ENCODE data around the gene AVP.
A peak's percentile ranks its signal among the peaks of the same experiment; 100 is the strongest.
"Not testable (repeated sequence)": the region's sequence is repeated elsewhere in the genome, so short reads cannot be mapped to it uniquely, and the experiment has no call there.

AVP gene

GRCh38 chr20:3082955-3083952 is 1.3 kb downstream of the AVP start:
- DNase-seq (ENCODE audit: low read depth in 2 of 2), result no peak

- DNase-seq (ENCODE audit: low read depth in 2 of 2), result no peak
These were observed 2.1 kb downstream of the AVP start for GRCh38 chr20:3082306-3082951.

GRCh38 chr20:3081641-3082040 is 2.9 kb downstream of the AVP start:
- no peak for DNase-seq (ENCODE audit: low read depth in 2 of 2)

- no peak for DNase-seq (ENCODE audit: low read depth in 2 of 2)
These were observed 3.6 kb downstream of the AVP start for GRCh38 chr20:3080939-3081388.

- DNase-seq (ENCODE audit: low read depth in 2 of 2), result no peak
These were observed 6.8 kb downstream of the AVP start for GRCh38 chr20:3077618-3078134.

GRCh38 chr20:3075315-3075714 is 9.2 kb downstream of the AVP start:
- not testable (repeated sequence) for DNase-seq (ENCODE audit: low read depth in 2 of 2)

- DNase-seq (ENCODE audit: low read depth in 2 of 2), result no peak
These were observed 9.7 kb downstream of the AVP start for GRCh38 chr20:3074812-3075211.

- DNase-seq (ENCODE audit: low read depth in 2 of 2), result not testable (repeated sequence)
These were observed 11.3 kb downstream of the AVP start for GRCh38 chr20:3073251-3073643.

- no peak for DNase-seq (ENCODE audit: low read depth in 2 of 2)
These were observed 11.8 kb downstream of the AVP start for GRCh38 chr20:3072530-3073250.

- DNase-seq (ENCODE audit: low read depth in 2 of 2), result peak in 1 of 2 donors; percentile 60
These were observed 12.7 kb downstream of the AVP start, which contains the start of gene OXT for GRCh38 chr20:3071610-3072529. OXT (plus strand) TSS chr20:3071620; CDS start chr20:3071656, 36 bp downstream.

- DNase-seq (ENCODE audit: low read depth in 2 of 2), result no peak
These were observed 13.3 kb downstream of the AVP start for GRCh38 chr20:3071266-3071609.

GRCh38 chr20:3070725-3071124 is 13.8 kb downstream of the AVP start:
- DNase-seq (ENCODE audit: low read depth in 2 of 2), result no peak

- no peak for DNase-seq (ENCODE audit: low read depth in 2 of 2)
These were observed 15.3 kb downstream of the AVP start for GRCh38 chr20:3068986-3069900.

- no peak for DNase-seq (ENCODE audit: low read depth in 2 of 2)
These were observed 16.4 kb downstream of the AVP start for GRCh38 chr20:3068075-3068474.

GRCh38 chr20:3067139-3068014 is 17.1 kb downstream of the AVP start:
- DNase-seq (ENCODE audit: low read depth in 2 of 2), result no peak

GRCh38 chr20:3064119-3064518 is 20.4 kb downstream of the AVP start:
- DNase-seq (ENCODE audit: low read depth in 2 of 2), result not testable (repeated sequence)

- DNase-seq (ENCODE audit: low read depth in 2 of 2), result no peak
These were observed 25.0 kb downstream of the AVP start for GRCh38 chr20:3059489-3059888.

- no peak for DNase-seq (ENCODE audit: low read depth in 2 of 2)
These were observed 33.0 kb downstream of the AVP start for GRCh38 chr20:3051385-3052019.
